HG03280 (cell line): ENCODE data around the gene RPL41.
"Not testable (repeated sequence)": the region's sequence is repeated elsewhere in the genome, so short reads cannot be mapped to it uniquely, and the experiment has no call there.

ENCODE experiments used
- ATAC-seq: cut with Tn5 transposase; IDR thresholded peaks from one replicate; pipeline ENCODE4 v1.9.1; 2021; ENCODE audit warnings: mild to moderate bottlenecking, moderate library complexity; ENCODE audit not compliant: unreplicated experiment

The RPL41 gene

GRCh38 chr12:56153678-56154065, 37.2 kb downstream of the RPL41 start:
- ATAC-seq, result no peak

- no peak for ATAC-seq
Observed at GRCh38 chr12:56154246-56154771, 37.9 kb downstream of the RPL41 start.

DNA sequence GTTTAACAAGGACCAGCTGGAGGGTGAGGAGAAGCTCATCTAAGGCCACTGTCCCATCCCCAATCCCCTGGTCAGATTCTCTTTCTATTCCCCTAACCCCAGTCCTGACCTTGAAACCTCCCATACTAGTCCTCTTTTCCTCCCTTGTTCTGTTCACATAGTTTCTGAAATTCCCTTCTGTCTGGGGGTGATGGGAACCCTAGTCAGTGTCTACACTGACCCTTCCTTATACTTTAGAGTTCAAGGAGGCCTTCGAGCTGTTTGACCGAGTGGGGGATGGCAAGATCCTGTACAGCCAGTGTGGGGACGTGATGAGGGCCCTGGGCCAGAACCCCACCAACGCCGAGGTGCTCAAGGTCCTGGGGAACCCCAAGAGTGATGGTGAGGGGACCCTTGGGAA, 38.4 kb downstream of the RPL41 start:
- ATAC-seq, result no peak

DNA sequence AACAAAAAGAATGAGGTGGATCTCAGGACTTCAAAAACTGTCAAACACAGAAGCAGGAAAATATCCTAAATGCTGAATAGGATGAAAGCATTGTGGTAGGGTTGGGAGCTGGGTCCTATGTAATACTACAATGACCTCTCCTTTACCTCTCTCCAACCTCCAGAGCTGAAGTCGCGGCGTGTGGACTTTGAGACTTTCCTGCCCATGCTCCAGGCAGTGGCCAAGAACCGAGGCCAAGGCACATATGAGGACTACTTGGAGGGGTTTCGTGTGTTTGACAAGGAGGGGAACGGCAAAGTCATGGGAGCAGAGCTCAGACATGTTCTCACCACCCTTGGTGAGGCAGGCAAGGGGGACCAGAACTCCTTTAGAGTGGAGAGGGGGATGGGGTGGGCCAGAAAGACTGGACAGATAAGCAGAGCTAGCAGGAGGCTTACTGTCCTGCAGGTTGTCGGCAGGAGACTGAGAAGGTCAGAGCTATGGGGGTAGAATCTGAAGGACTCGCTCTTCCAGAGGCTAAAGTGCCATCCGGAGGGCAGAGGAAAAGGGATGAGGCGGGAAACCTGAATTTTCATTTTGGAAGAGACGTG, 38.9 kb downstream of the RPL41 start:
- ATAC-seq, result no peak

DNA sequence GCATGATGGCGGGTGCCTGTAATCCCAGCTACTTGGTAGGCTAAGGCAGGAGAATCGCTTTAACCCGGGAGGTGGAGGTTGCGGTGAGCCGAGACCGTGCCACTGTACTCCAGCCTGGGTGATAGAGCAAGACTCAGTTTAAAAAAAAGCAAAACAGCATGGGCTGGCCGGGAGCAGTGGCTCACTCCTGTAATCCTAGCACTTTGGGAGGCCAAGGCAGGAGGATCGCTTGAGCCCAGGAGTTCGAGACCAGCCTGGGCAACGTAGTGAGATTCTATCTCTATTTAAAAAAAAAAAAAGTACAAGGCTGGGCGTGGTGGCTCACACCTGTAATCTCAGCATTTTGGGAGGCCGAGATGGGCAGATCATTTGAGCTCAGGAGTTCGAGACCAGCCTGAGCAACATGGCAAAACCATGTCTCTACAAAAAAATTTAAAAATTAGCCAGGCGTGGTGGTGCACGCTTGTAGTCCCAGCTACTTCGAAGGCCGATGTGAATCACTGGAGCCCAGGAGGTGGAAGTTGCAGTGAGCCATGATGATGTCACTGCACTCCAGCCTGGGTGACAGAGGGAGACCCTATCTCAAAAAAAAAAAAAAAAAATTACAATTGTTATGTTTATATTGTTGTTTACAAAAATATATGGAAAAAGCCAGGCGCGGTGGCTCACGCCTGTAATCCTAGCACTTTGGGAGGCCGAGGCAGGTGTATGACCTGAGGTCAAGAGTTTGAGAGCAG, 40.2 kb downstream of the RPL41 start:
- not testable (repeated sequence) for ATAC-seq

- peak; percentile 43 for ATAC-seq
Observed at GRCh38 chr12:56157201-56158028, 41.0 kb downstream of the RPL41 start.

DNA sequence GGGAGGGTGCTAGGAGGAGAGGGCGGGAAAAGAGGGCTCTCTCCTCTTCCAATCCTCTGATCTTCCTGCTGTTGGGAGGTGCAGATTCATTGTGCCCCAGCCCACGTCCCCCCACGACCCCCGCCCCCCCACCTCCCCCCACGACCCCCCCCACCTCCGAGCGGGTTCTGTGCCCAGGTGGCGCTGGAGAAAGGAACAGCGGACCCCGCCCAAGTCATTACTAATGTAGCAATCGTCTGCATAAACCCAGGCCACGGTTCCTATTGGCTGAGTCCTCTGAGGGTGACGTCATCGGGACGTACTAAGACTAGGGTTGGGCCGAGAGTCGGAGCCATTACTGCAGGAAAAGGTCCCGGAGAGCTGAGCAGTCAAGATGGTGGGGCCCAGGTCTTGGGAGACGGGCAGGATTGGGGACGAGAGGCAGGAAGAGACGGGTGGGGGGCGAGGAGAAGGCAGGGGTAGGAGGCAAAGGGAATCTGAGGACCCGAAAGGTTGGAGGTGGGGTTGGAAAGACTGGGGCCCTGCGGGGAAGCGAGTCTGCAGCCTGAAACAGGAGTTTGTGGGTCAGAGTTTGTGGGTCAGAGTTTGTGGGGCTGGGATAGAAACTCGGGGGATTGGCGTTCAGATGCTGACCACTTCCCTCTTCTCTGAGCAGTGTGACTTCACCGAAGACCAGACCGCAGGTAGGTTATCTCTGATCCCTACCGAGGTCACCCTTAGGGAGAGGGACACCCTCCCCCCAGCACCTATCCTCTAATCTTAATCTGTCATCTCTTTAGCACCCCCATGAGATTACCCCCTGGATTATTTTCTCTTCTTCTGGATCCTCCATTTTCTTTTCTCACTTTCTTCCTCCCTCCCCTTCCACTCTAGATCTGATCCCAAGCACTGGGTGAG, 41.8 kb downstream of the RPL41 start, which contains the start of gene MYL6:
Gene MYL6 (plus strand): TSS at position 331 of the 897 bp plus-strand sequence. CDS start 43 bp downstream, at position 374.
- ATAC-seq, result peak; percentile 81

DNA sequence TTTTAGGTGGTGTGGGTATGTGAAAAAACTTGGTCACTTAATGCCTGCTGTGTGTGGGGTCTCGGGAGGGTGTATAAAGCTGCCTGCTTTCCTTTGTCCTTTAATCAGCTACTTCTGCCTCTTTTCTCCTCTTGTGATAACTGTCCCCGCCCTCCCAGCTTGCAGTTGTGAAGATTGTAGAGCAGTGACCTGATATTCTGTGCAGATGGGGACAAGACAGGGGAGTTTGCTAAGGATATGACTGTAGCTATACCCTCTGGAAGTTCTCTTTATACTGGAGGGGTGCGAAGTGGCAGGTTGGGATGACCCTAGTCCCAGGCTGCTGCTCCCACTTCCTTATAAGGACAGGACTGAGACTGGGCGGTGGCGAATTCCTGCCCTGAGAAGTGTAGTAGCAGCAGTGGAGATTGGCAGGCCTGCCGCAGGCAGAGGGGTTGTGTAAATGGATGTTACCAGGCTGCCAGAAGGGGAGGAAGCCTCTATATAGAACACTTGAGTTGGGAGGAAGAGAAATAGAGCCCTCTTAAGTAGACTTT, 42.6 kb downstream of the RPL41 start:
- no peak for ATAC-seq

GRCh38 chr12:56159482-56160192, 43.2 kb downstream of the RPL41 start:
- ATAC-seq, result no peak

GRCh38 chr12:56160193-56160763, 43.8 kb downstream of the RPL41 start:
- ATAC-seq, result no peak

DNA sequence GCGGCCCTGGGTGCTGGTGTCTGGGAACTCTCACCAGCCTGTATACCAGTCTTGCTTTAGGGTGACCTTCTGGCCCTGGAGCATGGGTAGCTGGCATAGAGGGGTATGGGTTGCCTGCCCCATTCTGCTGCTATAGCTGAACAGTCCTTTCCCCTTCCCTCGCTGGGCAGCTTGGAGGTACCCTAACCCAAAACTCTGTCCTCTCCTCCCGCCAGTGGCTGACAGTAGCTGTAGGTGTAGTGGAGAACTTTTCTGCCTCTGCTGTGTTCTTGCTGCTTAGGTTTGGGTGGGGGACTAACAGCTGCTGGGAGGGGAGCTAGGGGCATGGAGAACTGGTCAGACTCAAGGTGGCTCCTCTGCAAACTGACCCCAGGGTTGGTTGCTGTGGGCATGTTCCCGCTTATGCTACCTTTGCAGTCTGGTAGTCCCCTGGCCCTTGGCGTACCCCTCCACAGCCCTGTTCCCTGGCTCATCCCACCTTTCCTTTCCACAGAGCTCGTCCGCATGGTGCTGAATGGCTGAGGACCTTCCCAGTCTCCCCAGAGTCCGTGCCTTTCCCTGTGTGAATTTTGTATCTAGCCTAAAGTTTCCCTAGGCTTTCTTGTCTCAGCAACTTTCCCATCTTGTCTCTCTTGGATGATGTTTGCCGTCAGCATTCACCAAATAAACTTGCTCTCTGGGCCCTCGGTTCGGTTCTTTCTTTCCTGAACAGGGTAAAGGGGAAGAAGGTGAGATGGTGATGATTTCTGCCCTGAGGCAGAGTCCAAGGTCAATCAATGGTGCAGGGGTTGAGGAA, 44.7 kb downstream of the RPL41 start:
- ATAC-seq, result no peak

DNA sequence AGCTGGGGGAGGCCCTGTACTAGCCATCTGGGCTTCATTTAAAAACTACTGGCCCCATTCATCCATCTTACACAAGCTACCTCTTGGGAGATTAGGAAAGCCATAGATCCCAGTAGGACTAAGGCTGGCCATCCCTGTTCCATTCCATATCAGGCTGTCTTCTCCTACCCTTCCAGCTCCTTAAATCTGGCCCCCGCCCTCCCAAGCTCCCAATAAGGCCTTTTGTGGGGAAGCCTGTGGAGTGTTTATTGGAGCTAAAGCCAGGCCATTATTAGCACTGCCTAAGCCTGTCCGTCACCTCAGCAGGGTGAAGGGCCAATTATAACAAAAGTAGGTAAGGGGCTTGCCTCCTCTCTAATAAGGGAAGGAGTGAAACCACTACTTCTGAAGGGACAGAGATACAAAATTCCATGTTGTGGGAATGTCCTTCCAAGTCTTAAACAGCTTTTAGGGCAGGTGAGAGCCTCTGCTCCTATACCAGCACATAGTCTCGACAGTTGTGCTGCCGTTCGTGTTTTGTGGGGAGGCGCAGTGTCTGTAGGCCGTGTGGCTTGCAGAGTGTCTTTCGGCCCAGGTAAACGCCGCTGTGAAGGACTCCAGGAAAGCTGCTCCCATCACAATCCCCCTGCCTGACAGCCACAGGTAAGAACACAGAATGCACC, 45.4 kb downstream of the RPL41 start:
- no peak for ATAC-seq

DNA sequence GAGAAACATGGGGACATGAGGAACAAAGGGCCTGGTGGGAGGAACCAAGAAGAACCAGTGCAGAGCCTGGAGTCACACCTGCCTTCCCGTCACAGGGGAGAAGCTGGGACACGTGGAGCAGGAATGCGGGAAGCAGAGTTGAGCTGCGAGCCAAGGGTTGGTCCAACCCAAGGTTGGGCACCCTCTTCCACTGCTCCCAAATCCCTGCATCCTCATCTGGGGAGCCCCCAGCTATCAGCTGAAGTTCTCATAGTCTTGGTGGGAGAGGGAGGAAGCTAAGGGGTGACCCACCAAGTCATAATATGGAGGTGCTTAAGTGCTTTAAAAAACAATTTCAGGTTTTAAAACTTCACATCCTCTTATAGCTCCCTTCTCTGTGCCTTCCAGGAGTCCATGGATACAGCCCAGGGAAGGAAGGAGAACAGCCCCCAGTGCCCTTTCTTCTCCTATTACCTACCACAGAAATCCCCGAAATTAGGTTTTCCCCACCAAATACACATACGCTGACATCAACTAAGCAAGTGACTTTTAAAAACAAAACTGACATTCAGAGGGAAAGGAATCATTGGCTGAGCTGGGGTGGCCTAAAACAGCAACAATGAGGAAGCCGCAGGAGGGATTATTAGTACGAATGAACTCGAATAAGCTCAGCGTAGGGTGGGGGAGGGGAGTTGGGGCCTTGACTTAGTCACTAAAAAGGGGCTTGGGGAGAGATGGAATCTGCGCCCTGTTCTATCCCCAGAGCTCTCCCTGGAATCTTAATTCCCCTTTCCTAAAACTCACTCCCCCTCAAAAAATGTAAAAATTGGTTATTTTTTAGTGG, 46.2 kb downstream of the RPL41 start:
- no peak for ATAC-seq

GRCh38 chr12:56163533-56164344, 47.3 kb downstream of the RPL41 start:
- ATAC-seq, result no peak

DNA sequence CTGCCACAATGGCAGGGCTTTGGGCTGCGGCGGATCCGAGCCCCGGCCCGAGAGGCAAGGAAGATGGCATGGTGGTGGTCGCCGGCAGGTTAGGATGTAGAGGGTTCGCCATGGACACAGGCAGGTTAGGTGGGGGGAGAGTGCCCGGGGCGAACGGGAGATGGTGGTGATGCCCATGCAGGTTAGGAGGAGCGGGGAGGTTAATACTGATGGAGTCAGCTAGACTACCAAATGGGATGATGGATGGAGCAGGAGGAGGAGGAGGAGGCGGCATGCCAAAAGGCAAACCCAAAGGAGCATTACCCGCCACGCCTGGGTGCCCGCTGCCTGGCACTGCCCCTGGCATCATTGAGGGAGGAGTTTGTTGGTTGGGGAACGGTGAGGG, 47.9 kb downstream of the RPL41 start:
- ATAC-seq, result no peak

- no peak for ATAC-seq
Observed at GRCh38 chr12:56165369-56165768, 48.9 kb downstream of the RPL41 start.
